Vagina (tissue), 2 donors: ENCODE results near the gene MGAT5B.

Experiments used
- CTCF ChIP-seq, 3 experiments: fragments of 450-650 bp in 2 of 3; fragments of 200-600 bp in 1 of 3; sonication (generic) in 1 of 3; IDR thresholded peaks; one replicate each; pipeline ENCODE4 v1.5.1; 2017 to 2019; ENCODE audit warnings: antibody characterized with exemption in 3 of 3, mild to moderate bottlenecking in 2 of 3, moderate library complexity in 2 of 3
- POLR2A ChIP-seq, 2 donors: fragments of 450-650 bp; IDR thresholded peaks; one replicate each; pipeline ENCODE4 v1.6.1; 2017; ENCODE audit warnings: antibody characterized with exemption in 2 of 2, mild to moderate bottlenecking in 2 of 2, moderate library complexity in 2 of 2

GRCh38 chr17:76902476-76902875 lies 34.3 kb downstream of the MGAT5B start:
- TF ChIP-seq CTCF (IDR thresholded peaks at IDR 0.05) (no peak), POLR2A (IDR thresholded peaks at IDR 0.05) (no peak)
